Omental fat pad (tissue), 4 donors: ENCODE results near the gene PPP1R14C. TPM values are rescaled to one million over a fixed set of nuclear protein-coding genes. Genes with fewer than 3 reads are reported as not detected.

Experiments used
- ATAC-seq: fragments of 150-250 bp; one replicate; pipeline ENCODE4 v1.9.1; 2016; ENCODE audit warnings: mild to moderate bottlenecking, moderate library complexity; ENCODE audit not compliant: low FRiP score
- DNase-seq: peaks from one replicate; pipeline ENCODE4 v3.0.0-alpha.2; 2019; ENCODE audit warnings: low spot score
- total RNA-seq, 4 donors: library from RNA; depleted of rRNA; stranded (reverse); fragments of >200 nt; gene quantifications; one replicate each; pipeline ENCODE4 v1.1.0, GENCODE V29; 2016
- TF ChIP-seq, protein P1 (sequence below), 3 donors: fragments of 450-650 bp; IDR thresholded peaks; one replicate each; pipeline ENCODE4 v1.5.1; 2016 to 2017; ENCODE audit warnings: antibody characterized with exemption in 3 of 3, mild to moderate bottlenecking in 3 of 3, moderate library complexity in 2 of 3

Gene PPP1R14C, protein sequence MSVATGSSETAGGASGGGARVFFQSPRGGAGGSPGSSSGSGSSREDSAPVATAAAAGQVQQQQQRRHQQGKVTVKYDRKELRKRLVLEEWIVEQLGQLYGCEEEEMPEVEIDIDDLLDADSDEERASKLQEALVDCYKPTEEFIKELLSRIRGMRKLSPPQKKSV
- total RNA-seq: 1 to 10 TPM in 1 of 4 donors, under 1 TPM in 1, not detected in 2; 0.31 to 1.1 TPM

DNA sequence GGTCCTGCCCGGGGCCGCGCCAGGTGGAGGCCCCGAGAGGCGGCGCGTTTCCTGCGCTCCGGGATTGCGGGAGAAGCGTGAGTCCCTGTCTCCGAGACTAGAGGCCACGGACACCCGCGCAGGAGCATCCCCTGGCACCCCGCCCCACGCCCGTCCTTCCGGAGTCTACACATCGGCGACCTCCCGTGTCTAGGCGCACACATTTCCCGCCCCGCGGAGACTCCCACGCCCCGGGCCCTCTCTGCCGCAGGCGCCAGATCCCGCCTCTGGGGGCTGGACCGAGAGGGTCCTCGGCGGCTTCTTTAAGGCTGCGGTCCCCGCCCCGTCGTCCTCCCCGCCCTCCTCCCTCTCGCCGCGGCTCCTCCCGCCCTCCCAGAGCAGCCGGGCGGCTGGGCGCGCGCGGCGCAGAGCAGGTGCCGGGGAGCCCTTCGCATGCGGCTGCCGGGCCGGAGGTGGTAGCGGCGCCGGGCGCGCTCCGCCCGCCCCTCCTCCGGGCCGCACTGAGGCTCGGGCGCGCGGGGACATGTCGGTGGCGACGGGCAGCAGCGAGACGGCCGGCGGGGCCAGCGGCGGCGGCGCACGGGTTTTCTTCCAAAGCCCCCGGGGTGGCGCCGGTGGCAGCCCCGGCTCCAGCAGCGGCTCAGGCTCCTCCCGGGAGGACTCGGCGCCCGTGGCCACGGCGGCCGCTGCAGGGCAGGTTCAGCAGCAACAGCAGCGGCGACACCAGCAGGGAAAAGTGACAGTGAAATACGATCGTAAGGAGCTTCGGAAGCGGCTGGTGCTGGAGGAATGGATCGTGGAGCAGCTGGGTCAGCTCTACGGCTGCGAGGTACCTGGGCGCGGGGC is at the start of gene PPP1R14C:
Gene PPP1R14C (plus strand): TSS at position 375 of the 846 bp plus-strand sequence. CDS start 149 bp downstream, at position 524.
- DNase-seq (no peak), ATAC-seq (peak; percentile 29)
- TF ChIP-seq, protein P1, sequence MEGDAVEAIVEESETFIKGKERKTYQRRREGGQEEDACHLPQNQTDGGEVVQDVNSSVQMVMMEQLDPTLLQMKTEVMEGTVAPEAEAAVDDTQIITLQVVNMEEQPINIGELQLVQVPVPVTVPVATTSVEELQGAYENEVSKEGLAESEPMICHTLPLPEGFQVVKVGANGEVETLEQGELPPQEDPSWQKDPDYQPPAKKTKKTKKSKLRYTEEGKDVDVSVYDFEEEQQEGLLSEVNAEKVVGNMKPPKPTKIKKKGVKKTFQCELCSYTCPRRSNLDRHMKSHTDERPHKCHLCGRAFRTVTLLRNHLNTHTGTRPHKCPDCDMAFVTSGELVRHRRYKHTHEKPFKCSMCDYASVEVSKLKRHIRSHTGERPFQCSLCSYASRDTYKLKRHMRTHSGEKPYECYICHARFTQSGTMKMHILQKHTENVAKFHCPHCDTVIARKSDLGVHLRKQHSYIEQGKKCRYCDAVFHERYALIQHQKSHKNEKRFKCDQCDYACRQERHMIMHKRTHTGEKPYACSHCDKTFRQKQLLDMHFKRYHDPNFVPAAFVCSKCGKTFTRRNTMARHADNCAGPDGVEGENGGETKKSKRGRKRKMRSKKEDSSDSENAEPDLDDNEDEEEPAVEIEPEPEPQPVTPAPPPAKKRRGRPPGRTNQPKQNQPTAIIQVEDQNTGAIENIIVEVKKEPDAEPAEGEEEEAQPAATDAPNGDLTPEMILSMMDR (IDR thresholded peaks at IDR 0.05): no peak

DNA sequence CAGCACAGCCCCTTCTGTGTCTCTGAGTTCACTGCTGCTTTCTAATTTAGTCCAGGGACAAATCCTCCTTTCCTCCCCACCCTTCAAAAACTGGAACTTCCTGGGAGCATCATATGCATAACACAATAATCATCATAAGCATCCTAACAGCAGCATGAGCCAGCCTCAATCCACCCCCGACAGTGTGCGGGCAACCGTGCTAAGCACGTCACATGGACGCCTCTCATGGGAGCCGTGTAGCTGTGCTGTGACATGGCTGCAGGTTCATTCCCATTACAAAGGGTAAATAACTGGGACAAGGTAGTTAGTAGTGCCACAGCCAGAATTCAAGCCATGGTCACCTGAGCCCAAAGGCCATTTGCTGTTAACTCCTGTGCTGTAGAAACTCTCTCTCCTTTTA is 49.4 kb upstream of the PPP1R14C start:
- no peak for DNase-seq
- no peak for ATAC-seq
- TF ChIP-seq, protein P1 (IDR thresholded peaks at IDR 0.05): no peak

DNA sequence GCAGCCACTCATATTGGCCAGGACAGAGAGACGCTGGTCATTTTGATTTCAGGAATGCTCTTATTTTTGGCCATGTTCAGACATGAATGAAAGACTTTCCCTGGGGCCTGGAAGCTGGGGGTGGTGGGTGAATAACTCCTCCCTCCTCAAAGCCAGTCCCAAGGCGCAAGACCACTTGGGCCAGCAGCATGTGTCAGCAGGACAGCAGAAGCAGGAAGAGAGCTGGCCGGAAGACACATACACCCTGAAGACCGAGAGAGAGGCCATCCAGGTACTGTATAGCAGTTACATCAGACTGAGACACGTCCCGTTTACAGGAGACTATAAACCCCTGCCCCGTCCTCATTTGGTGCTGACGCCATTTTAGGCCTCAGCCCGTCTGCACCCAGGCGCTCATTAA is 44.7 kb upstream of the PPP1R14C start:
- DNase-seq (no peak), ATAC-seq (no peak)
- TF ChIP-seq, protein P1 (IDR thresholded peaks at IDR 0.05): no peak

DNA sequence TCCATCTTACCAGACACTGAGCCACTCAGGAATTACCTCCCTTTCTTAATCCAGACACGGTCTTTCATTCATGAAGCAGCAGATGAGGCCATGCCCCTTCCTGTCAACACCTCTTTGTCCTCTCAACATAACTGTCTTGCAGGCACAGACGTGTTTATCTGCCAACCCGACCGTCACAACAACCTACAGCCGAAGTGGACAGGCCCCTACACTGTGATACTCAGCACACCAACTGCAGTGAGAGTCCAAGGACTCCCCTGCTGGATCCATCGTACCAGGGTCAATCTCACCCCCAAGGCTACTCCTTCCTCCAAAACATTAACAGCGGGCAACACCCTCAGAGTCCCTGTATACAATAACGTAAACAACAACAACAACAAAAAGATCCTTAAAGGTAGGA is 43.3 kb upstream of the PPP1R14C start:
- DNase-seq: no peak
- TF ChIP-seq, protein P1 (IDR thresholded peaks at IDR 0.05): no peak
- ATAC-seq: no peak

DNA sequence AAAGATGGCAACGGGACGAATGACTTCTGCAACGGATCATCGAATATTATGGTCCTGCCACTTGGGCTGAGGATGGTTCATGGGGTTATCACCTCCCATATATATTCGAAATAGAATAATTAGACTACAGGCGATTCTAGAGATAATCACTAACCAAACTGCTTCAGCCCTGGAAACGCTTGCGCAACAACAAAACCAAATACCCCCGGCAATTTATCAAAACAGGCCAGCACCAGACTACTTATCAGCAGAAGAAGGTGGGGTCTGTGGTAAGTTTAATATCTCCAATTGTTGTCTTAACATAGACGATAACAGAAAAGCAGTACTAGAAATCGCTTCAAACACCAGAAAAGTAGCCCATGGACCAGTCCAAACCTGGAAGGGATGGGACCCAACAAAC is 42.9 kb upstream of the PPP1R14C start:
- TF ChIP-seq, protein P1 (IDR thresholded peaks at IDR 0.05): no peak

DNA sequence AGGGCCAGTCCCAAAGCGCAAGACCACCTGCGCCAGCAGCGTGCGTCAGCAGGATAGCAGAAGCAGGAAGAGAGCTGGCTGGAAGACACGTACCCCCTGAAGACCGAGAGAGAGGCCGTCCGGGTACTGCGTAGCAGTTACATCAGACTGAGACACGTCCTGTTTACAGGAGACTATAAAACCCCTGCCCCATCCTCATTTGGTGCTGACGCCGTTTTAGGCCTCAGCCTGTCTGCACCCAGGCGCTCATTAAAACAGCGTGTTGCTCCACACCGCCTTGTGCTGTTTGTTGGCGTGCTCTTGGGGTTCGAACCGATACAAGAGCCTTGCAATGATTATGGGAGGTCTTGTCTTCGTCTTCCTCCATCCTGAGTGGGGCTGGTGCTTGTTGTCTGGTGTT is 42.1 kb upstream of the PPP1R14C start:
- no peak for ATAC-seq

More for the DNA sequence above, 42.9 kb upstream of the PPP1R14C start:
- ATAC-seq (no peak), DNase-seq (no peak)

More for the DNA sequence above, 42.1 kb upstream of the PPP1R14C start:
- no peak for DNase-seq
- TF ChIP-seq, protein P1 (IDR thresholded peaks at IDR 0.05): no peak
